Fibroblast of peridontal ligament (primary cell): ENCODE results near the gene LRCH3.

Source experiments
- DNase-seq: peaks from one replicate; pipeline ENCODE4 v3.0.0-alpha.2; 2010; ENCODE audit errors: extremely low read depth

The LRCH3 gene

DNA sequence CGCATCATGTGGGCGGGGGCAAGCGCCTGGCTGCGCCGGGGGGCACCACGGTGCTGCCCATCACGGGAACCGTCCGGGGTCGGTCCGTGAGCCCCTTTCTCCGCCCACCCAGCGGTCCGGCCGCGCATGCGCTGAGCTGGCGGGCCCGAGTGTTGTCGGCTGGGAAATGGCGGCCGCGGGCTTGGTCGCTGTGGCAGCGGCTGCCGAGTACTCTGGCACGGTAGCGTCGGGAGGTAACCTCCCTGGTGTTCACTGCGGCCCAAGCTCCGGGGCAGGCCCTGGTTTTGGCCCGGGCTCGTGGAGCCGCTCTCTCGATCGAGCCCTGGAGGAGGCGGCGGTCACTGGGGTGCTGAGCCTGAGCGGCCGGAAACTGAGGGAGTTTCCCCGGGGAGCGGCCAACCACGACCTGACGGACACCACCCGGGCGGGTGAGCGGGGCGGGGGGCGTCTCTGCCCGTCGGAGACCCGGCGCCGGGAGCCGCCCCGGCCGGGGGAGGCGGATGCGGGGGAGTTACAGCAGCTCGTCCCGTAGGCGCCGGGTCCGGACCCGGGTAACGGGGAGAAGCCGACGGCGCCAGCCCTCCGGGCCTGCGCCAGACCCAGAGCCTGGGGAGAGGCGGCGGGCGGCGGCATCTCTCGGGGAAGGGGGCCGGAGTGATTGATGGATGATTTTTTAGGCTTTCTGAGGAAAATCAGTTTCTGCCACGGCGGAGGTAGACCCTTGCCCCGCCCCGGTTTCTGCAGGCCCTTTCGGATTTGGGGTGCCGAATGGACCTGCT is at the start of gene LRCH3:
LRCH3 (plus strand) TSS at position 142 of the 779 bp plus-strand sequence; CDS start at position 167, 25 bp downstream.
- peak; percentile 73 for DNase-seq

DNA sequence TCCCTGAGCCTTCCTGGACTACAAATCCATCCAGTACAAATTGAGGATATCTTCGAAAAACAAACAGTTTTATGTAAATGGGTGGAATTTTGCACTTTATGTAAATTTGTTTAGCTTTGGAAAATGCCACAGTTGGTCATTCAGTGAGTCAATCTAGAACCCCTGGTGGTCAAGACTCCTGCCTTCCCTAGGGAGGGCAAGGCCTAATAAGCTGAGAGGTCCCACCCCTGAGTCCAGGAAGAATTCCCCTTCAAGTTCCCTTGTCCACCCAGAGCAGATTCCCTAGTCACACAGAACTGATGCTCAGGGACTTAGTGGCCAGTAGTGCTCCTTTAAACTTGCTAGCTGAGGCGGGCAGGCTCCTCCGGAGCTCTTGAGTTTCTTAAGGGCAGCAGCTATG is 48.3 kb upstream of the LRCH3 start:
- no peak for DNase-seq

DNA sequence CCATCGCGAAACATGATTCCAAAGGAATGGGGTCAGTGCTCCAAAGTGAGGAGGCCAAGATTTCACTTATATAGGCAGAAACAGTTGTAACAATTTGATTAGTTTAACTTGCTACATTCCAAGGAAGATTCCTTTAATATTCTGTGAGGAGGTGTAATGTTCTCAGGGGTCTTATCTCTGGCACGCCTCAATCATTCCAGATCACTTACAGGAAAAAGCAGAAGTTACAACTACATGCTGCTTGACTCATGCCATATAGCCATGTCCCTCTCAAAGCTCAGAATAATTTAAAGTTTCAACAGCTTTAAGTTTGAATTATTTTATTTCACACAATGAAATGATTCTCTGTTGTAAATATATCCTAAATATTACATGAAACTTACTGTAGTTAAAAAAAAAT is 44.8 kb upstream of the LRCH3 start:
- DNase-seq: peak; percentile 14

DNA sequence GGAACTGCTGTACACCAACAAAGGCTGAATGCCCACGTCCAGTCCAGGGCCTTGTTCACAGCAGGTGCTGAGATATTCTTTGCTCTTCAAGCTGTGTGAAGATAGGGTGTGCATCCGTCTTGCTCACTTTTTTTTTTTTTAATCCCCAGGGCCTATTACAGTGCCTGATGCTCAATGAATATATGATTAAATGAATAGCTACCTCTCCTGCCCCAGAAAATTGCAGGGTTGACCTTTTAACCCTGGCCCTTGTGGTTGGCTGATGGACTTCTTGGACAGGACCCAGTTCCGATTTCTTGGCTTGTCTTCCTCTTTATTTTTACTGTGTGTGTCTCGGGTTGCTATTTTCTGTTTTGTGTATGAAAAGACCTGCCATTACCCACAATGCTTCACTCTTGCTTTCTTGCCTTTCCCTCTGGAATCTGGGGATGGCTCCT is 44.2 kb upstream of the LRCH3 start:
- DNase-seq: no peak

DNA sequence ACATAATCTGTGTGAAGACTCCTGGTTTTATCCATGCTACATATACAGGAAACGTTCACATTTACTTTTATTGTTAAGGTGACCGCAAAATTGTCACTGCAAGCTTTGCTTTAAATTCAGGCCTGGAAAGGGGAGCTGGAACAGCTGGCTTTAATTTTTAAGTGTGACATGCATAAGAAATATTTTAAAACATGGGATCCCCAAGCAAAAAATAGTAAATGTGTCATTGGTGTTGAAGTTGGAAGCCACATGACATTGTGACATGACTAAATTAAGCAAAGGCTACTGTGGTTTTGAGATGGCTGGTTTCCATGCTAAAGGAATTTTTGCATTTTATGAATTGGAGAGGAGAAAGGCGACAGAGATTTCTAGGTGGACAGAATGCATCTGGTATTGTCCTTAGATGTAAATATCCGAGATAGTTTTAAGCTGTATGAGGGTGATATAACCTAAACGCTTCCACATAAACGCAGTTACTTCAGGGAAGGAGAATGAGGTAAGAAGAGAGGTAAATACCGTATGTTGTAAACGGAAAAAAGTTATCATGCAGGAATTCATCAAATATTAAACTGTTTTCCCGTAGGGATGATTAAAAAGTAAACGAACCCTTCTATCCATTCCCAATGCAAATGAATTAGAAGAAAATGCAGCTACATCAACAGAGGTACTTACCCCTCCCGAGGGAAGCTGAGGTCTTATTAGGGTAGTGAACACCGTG is 42.3 kb upstream of the LRCH3 start:
- DNase-seq: peak; percentile 68

DNA sequence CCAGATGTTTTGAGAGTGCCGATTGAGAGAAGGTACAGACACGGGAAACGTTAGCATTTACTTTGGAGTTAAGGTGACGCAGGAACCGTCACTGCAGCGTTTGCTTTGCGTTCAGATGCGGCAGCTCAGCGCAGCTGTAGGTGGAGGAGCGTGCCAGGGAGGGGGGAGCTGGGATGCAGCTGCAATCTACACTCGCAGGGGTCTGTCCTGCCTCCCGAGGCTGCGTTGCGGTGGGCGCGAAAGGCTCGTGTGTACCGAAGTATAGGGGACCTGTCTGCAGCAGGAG is 41.8 kb upstream of the LRCH3 start:
- peak; percentile 51 for DNase-seq

DNA sequence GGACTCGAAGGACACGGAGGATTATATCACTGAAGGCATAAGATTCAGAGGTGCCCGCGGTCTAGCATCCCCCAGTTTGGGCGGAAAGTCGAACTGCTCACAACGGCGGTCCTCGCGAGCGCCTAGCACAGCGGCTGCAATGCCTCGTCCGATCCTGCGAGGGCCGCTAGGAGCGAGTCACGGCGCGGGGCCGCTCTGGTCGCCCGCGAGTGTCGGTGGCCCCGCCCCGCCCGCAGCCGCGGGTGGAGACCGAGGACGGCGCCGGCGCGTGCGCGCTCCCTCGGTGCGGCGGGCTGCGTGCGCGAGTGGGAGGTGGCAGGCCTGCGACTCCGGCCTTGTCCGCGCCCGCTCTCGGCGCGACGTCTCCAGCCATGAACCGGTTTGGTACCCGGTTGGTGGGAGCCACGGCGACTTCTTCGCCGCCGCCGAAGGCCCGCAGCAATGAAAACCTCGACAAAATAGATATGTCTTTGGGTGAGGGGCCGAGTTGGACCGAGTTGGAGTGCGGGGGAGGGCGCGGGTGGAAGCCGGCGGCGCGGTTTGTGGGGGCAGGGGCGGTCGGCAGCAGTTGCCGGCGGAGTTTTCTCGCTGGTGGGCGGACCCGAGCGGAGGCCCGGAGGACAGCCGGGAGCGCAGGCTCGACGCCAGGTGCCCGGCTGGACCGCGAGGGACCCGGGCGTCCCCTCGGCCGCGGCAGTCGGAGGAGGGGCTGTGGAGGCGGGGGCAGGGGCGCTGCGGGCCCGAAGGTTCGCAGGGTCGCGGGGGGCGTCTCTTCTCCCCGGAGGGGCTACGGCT is 41.3 kb upstream of the LRCH3 start, which contains the start of gene FYTTD1:
FYTTD1 (plus strand) TSS at position 283 of the 795 bp plus-strand sequence; CDS start at position 372, 89 bp downstream.
- DNase-seq: peak; percentile 80

DNA sequence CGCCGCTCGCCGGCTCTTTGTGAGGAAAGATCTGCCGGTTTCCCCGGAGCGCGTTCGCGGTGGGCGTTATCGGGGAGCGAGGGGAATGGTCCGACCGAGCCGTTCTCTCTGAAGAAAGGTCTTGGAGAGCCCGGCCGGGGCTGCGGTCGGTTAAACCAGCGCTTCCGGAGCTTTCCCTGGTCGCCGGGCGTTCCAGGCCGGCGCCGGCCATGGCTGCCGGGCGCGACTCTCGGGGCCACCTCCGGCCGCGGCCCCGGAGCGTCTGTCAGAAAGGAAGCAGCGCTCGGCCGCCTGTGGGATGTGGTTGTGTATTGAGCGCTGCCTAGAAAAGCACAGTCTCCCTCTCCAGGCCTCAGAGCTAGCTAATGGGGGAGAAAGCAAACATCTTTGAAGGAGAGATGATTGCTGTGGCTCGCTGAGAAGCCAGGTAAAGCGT is 40.6 kb upstream of the LRCH3 start:
- DNase-seq: peak; percentile 66

DNA sequence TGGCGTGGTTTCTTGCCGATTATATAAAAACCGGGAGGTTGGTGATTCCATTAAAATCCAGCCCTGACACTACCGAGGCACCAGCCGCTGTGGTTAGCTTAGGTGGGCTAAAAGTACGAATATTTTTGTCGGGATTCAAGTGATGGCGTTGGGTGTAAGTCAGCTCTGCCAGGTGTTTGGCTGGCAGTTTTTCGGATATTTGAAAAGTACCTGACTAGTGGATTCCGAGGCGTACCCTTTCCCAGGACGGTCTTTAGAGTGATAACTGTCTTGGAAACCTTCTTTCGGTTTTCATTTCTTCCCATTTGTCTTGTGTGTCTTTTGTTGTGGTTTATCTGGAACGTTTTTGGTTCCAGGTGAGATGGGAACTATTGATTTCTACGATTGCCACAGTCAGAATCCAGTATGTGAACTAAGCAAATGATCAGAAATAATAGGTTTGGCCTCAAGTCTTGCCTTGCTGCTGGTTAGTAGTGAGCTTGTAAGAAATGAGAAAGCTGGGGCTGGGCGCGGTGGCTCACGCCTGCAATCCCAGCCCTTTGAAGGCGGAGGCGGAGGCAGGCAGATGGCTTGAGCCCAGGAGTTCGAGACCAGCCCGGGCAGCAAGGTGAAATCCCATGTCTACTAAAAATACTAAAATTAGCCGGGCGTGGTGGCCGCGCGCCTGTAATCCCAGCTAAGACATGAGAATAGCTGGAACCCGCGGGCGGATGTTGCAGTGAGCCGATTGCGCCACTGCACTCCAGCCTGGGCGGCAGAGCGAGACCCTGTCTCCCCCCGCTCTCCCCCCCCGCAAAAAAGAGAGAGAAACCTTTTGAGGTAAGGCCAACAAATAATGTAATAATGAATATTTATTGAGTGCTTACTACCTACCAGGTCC is 40.0 kb upstream of the LRCH3 start:
- peak; percentile 50 for DNase-seq

DNA sequence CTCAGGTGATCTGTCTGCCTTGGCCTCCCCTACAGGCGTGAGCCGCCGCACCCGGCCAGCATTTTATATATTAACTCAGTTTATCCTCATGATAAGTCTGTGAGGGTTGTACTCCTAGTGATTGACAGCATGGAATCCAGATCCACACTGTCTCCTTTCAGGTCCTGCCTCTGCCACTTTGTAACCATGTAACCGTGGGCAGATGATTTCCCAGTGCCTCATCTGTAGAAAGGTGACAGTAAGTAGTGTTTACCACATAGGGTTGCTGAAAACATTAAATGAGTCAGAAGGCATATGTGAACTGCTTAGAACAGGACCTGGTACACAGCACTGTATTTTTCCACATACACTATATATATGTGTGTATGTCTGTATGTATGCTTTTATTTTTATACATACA is 38.9 kb upstream of the LRCH3 start:
- DNase-seq: no peak

DNA sequence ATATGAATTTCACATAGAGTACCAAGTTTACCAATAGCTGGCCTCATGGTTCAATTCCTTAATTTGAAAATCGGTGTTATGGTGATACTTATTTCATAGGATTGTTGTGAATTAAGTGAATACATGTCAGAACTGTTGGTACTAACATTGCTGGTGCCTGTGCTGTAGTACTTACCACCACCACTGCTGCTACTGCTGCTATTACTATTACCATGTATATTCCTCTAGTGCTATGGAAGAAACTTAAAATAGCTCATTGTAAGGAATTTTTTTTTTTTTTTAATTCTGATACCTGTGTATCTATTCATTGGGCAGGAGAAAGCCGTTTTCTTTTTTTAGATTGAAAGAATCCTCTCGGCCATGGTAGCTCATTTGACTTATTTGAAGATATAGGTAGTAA is 37.8 kb upstream of the LRCH3 start:
- no peak for DNase-seq

DNA sequence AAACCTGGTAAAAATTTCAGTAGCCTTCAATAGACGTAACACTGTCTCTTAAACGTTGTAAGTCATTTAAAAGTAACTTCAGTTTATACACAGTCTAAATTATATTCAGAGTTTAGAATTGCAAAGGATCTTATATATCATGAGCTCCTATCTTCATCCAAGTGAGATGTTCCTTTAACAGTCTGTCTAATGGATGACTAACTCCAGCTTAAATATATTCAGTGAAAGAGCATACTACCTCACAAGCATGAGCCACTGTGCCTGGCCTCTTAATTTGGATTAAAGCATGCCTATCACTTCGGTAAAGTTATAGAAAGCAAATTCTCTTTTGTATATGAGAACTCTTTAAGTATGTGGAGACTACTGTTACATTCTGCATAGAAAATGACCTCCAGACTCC is 34.4 kb upstream of the LRCH3 start:
- no peak for DNase-seq

DNA sequence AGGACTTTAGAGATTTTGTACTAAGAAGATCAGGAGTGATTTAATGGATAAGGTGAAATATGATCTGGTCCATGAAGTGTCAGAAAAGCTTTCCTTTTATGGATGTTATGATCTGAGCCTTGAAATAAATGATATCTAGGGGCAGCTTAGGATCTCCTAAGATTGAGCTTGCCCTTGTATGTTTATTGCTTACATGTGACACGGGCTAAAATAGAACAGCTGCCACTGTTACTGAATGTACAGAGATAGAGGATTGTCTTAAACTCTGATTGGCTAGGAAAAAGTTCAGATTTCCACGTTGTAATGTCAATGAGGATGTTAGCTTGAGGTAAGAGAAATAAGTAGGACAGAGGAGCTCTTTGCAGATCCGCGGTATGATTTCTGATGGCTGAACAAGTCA is 32.5 kb upstream of the LRCH3 start:
- no peak for DNase-seq

DNA sequence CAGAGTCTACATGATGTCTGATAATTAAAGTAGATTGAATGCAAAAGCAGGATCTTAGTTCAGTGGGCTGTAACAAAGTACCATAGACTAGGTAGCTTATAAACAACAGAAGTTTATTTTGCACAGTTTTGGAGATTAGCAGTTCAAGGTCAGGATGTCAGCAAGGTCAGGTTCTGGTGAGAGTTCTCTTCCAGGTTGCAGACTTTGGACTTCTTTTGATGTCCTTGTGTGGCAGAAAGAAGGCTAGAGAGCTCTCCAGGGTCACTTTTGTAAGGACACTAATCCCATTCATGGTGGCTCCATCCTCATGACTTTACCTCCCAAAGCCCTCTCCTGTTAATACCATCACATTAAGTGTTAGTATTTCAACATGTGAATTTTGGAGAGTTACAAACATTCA is 29.3 kb upstream of the LRCH3 start:
- no peak for DNase-seq

DNA sequence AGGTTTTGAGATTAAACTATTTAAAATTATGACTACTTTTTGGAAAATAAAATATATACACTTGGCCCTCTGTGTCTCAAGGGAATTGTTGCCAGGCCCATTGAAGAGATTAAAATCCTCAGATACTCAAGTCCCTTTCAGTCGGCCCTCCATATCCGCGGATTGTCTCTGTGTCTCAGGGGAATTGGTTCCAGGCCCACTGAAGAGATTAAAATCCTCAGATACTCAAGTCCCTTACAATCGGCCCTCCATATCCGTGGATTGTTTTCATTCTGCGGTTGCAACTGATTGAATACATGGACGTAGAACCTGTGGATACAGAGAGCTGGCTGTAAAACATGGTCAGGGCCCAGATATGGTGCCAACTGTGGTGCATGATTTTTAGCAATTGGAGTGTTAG is 15.7 kb upstream of the LRCH3 start:
- DNase-seq: no peak

DNA sequence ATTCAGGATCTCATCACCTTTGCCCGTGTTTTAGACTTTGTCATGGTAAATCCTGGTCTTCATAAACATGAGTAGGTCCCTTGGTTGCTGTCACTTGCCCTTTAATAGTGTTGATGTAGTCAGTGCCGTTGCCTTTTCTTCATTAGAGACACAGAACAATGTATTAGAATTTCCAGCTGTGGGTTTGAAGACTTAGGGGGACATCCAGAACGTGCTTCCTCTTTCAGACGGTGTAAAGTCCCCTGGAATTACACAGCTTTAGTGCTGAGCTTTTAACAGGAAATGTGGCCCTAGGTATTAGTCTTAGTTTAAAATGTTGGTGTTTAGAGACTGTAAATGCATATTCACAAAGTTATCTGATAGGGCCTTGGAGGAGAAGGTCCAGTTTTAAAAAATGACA is 8.8 kb upstream of the LRCH3 start:
- DNase-seq: no peak

DNA sequence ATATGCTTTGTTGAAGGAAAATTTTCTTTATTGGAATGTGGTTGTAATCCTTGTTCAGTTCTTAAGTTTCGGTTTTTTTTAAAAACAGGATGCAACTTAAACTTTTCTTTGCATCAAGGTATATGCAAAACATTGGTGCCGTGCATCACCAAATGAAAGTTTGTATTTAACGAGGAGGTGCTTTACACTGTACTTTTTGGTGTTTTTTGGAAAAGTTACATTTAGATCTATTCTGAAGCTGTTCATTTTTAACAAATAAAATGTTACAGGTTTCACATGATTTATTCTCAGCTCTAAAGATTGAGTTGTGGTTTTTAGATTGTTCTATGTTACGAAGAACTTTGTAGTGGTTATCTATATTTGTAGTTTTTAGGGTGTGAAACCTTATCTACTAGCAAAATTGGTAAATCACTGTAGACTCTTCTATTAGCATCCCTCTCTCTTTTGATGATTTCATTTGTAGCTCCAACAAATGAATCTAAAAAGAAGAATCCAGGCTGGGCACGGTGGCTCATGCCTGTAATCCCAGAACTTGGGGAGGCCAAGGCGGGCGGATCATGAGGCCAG is 7.0 kb upstream of the LRCH3 start:
- no peak for DNase-seq

DNA sequence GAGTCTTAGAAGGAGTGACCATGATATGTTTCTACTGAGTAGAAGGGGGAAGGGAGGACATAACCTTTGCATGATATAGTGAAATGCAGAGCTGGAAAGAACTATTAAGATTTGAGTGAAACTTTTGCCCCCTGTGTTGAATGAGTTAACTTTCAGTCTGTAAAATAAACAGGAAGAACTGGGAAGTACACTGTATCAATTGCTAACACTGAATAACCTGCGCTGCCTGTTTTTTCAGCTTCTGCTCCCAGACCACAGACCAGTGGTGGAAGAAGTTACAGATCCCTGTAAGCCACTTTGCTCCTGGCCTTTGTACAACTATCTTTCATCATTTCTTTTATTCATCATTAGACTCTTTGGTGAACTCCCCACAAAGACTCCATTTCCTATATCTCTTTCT is 3.6 kb upstream of the LRCH3 start:
- no peak for DNase-seq

DNA sequence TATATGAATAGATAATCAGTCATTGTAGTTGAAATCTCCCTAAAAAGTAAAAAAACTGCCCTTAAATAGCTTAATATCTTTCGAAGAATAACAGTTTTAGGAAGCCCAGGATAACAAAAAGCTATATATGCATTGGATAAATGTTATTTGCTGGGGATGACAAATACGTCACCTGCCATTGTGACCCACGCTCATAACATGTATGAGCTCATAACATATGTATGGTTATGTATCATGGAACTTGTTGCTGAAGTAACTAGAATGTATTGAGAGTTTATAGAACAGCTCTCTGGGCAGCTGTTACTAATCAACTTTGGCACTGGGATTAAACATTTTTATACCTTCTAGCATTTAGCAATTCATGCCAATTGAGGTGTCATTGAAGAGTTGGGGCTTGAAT is 1.7 kb upstream of the LRCH3 start:
- no peak for DNase-seq

DNA sequence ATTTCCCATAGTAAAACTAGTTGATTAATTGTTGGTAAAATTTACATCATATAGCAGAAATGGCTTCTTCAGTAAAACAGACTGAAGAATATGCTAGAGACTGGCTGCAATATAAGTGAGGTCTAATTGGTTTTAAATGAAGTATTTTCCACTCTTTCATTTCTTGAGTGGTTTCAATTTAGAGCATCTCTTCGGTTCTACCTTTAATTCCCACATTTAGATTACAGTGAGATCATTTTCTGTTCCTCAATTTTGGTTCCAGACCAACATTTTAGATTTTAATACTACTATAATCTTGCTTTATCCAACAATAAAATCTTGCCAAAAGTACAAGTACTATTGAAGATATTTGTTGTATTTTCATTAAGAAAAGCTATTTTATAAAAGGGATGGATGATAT is 1.0 kb upstream of the LRCH3 start:
- no peak for DNase-seq
